ENCODE data around the gene FBXO31. TPM values are rescaled to one million over a fixed set of nuclear protein-coding genes. Genes with fewer than 3 reads are reported as not detected.

FBXO31 gene
- total and polyA plus RNA-seq, 10 of the 15 experiments (the other 5 are each of a cell fraction or from before 2014, with no cell fraction given) = 0.19 to 33.1 (median 10.3) TPM

GRCh38 chr16:87295661-87296531 lies 87.7 kb downstream of the FBXO31 start:
- TF ChIP-seq RAD51 (IDR thresholded peaks at IDR 0.05) = no peak
- no peak for TF ChIP-seq ZNF592 (IDR thresholded peaks at IDR 0.05)
- TF ChIP-seq USF2 (IDR thresholded peaks at IDR 0.05; ENCODE audit: borderline replicate concordance, low read depth, low read length) = no peak
- no peak for TF ChIP-seq JUND (IDR thresholded peaks at IDR 0.05; ENCODE audit: low read depth, low read length)
- TF ChIP-seq ATF2 (IDR thresholded peaks at IDR 0.05; ENCODE audit: low read length) = no peak
- no peak for TF ChIP-seq ASH2L (IDR thresholded peaks at IDR 0.05; ENCODE audit: borderline replicate concordance, low read depth)
- H3K4me1 ChIP-seq (ENCODE audit: control insufficient read depth, insufficient read depth, low read length) = no peaks in the 10 kb centered on the region
- in situ Hi-C loops (cut with MboI) (no loop called here), intact Hi-C loops (cut with micrococcal nuclease; ENCODE audit: unreplicated experiment) (loop anchor here (5.0 kb wide), 1 partner anchor 734 kb away; no protein-coding TSS in a partner anchor)
- ATAC-seq (no peak), DNase-seq (ENCODE audit: low read depth, low spot score) (no peak), FAIRE-seq (no peak)
- no peaks in the 10 kb centered on the region for H3K36me3 ChIP-seq (ENCODE audit: control insufficient read depth in 2 of 2, insufficient read depth in 2 of 2, low read length in 1 of 2)
- BruUV-seq (replicated peaks) = no TSS peak
- no peak overlapping the region for H2AFZ ChIP-seq (ENCODE audit: control insufficient read depth, low read depth, low read length)
- H3K4me2 ChIP-seq (ENCODE audit: control insufficient read depth, insufficient read depth) = no peak overlapping the region
- H3K27ac ChIP-seq (ENCODE audit: control insufficient read depth, insufficient read depth) = no peak overlapping the region
- no peaks in the 10 kb centered on the region for H3K79me2 ChIP-seq (ENCODE audit: control insufficient read depth, insufficient read depth, low read length)
- no peaks in the 10 kb centered on the region for H4K20me1 ChIP-seq (ENCODE audit: control insufficient read depth, insufficient read depth)
- no peak overlapping the region for H3K4me3 ChIP-seq
- WGBS (ENCODE audit: insufficient coverage, insufficient replicate concordance, low lambda C conversion rate, missing lambda C conversion rate) = 72% methylated on average over 20 of the region's 20 CpGs
- POLR2A ChIA-PET = no interaction called here
- SMC1A ChIA-PET (ENCODE audit: uncharacterized antibody, unreplicated experiment) = no interaction called here
- H3K27me3 ChIP-seq (replicated peaks in 1 of 2; ENCODE audit: control insufficient read depth in 2 of 2, insufficient read depth in 2 of 2, low read length in 1 of 2) = no peaks in the 10 kb centered on the region
- RAD21 ChIA-PET (ENCODE audit: unreplicated experiment) = no interaction called here
- no peak overlapping the region for H3K9ac ChIP-seq (ENCODE audit: control insufficient read depth, insufficient read depth, low read length)
- H3K9me3 ChIP-seq (replicated peaks; ENCODE audit: control insufficient read depth, insufficient read depth, low read length) = no peaks in the 10 kb centered on the region; the same call in 2 of the 3 replicates
- CTCF ChIA-PET = interaction anchor here (0.7 to 2.1 kb wide), 3 partner anchors 16 to 875 kb away, joined by 4 to 5 read pairs (median 4); no protein-coding TSS in a partner anchor
